Stomach (tissue), 9 donors: Measurements from ENCODE around the gene PRPF6. TPM values are rescaled to one million over a fixed set of nuclear protein-coding genes. Genes with fewer than 3 reads are reported as not detected.

Source experiments
- DNase-seq, 2 donors: peaks; one replicate each; pipeline versions ENCODE4 v3.0.0 to v3.0.0-alpha.2; 2013 to 2019
- H3K27ac ChIP-seq, 5 donors: fragments of 200-600 bp in 4 of 5; sonication (generic) in 4 of 5; one replicate each; pipeline ENCODE4 v1.5.1; 2013 to 2019; ENCODE audit warnings: mild to moderate bottlenecking in 1 of 5, moderate library complexity in 1 of 5
- H3K27me3 ChIP-seq, 3 donors: fragments of 200-600 bp; sonication (generic); one replicate each; pipeline ENCODE4 v1.5.1; 2017 to 2019; ENCODE audit warnings: mixed run types in 1 of 3
- H3K36me3 ChIP-seq, 4 donors: fragments of 200-600 bp; sonication (generic); 1 replicate in 3 of 4; 2 replicates in 1 of 4; pipeline ENCODE4 v1.5.1; 2016 to 2019
- H3K4me1 ChIP-seq, 4 donors: fragments of 200-600 bp; sonication (generic); one replicate each; pipeline ENCODE4 v1.5.1; 2016 to 2019
- H3K4me3 ChIP-seq, 4 donors: fragments of 200-600 bp; sonication (generic) in 3 of 4; one replicate each; pipeline ENCODE4 v1.5.1; 2016 to 2019; ENCODE audit warnings: mild to moderate bottlenecking in 1 of 4
- H3K9me3 ChIP-seq, 4 donors: fragments of 200-600 bp; sonication (generic); one replicate each; pipeline ENCODE4 v1.5.1; 2016 to 2019
- CTCF ChIP-seq, 7 experiments: fragments of 450-650 bp in 4 of 7; fragments of 200-600 bp in 3 of 7; sonication (generic) in 3 of 7; IDR thresholded peaks; one replicate each; pipeline ENCODE4 v1.5.1; 2016 to 2019; ENCODE audit warnings: antibody characterized with exemption in 7 of 7, control low read depth in 2 of 7, mild to moderate bottlenecking in 1 of 7
- EP300 ChIP-seq: sonication (generic); formaldehyde crosslinking; IDR thresholded peaks from one replicate; pipeline ENCODE4 v1.6.1; 2017; ENCODE audit warnings: antibody characterized with exemption
- POLR2A ChIP-seq, 4 donors: fragments of 450-650 bp; IDR thresholded peaks; one replicate each; pipeline ENCODE4 v1.6.1; 2016; ENCODE audit warnings: antibody characterized with exemption in 4 of 4, control low read depth in 2 of 4, mild to moderate bottlenecking in 1 of 4, moderate library complexity in 1 of 4
- POLR2AphosphoS5 ChIP-seq, 3 donors: sonication (generic); formaldehyde crosslinking; IDR thresholded peaks; one replicate each; pipeline ENCODE4 v1.6.1; 2016; ENCODE audit warnings: antibody characterized with exemption in 3 of 3
- WGBS, 5 donors: extraction: QIAGEN DNeasy Blood & Tissue Kit in 3 of 5; methylation state at CpG; one replicate each; pipeline versions ENCODE4 v1.1.5 to v1.1.7; 2013 to 2018; 5-methylcytosine and 5-hydroxymethylcytosine counted together
- intact Hi-C: fragments of 100-400 bp; cut with DNase I; formaldehyde crosslinking; loops from one replicate; pipeline ENCODE4 v1.15.1; 2023; ENCODE audit warnings: low total_unique reads
- polyA plus RNA-seq, 3 donors: library from polyadenylated mRNA; stranded (reverse); fragments of 200-250 nt; gene quantifications; one replicate each; pipeline ENCODE4 v1.2.3, GENCODE V29; 2013
- total RNA-seq, 5 donors: library from RNA; depleted of rRNA; stranded (reverse); fragments of >200 nt; gene quantifications; one replicate each; pipeline versions ENCODE4 v1.1.0 to v1.2.3, GENCODE V29; 2014 to 2016
- donor health status: healthy with polysubstance abuse.
- donor health status: Bipolar disorder and iron deficiency.
- donor health status: healthy.

The PRPF6 gene
- total and polyA plus RNA-seq, 8 donors: 27.0 to 67.4 (median 39.6) TPM

- no peaks in the 10 kb centered on the region for H3K9me3 ChIP-seq
- no peak for TF ChIP-seq EP300
- TF ChIP-seq POLR2AphosphoS5 (IDR thresholded peaks at IDR 0.05): no peak
- TF ChIP-seq CTCF (IDR thresholded peaks at IDR 0.05): no peak
- no peak for TF ChIP-seq POLR2A (IDR thresholded peaks at IDR 0.05)
- H3K4me3 ChIP-seq: no peak overlapping the region
- WGBS, 5 donors: 78 to 91% (median 80%) methylated on average over 6 of the region's 6 CpGs
- intact Hi-C loops: no loop called here
- no peak for DNase-seq
- H3K27me3 ChIP-seq: no peaks in the 10 kb centered on the region
- peaks cover 0 to 18% (median 14%) of the 10 kb centered on the region in 4 donors for H3K36me3 ChIP-seq
- peaks cover 31 to 53% (median 36%) of the 10 kb centered on the region in 4 donors for H3K4me1 ChIP-seq
- H3K27ac ChIP-seq: no peak overlapping the region
These were observed 86.2 kb downstream of the PRPF6 start for GRCh38 chr20:64067005-64067632.

GRCh38 chr20:64067733-64068307 is 86.9 kb downstream of the PRPF6 start:
- Histone ChIP-seq H3K4me3 (no peak overlapping the region), H3K27ac (no peak overlapping the region), H3K9me3 (no peaks in the 10 kb centered on the region), H3K36me3 (peaks cover 0 to 25% (median 21%) of the 10 kb centered on the region in 4 donors), H3K4me1 (peaks cover 25 to 46% (median 29%) of the 10 kb centered on the region in 4 donors), H3K27me3 (no peaks in the 10 kb centered on the region)
- TF ChIP-seq POLR2A (IDR thresholded peaks at IDR 0.05) (no peak), POLR2AphosphoS5 (IDR thresholded peaks at IDR 0.05) (no peak), CTCF (IDR thresholded peaks at IDR 0.05) (no peak), EP300 (no peak)
- 58 to 81% (median 76%) methylated on average over 9 to 12 of the region's 12 CpGs for WGBS, 5 donors
- no peak for DNase-seq
- intact Hi-C loops: no loop called here

- WGBS, 5 donors: 74 to 80% (median 76%) methylated on average over 9 to 12 of the region's 12 CpGs
- H3K4me1 ChIP-seq: peaks cover 22 to 43% (median 25%) of the 10 kb centered on the region in 4 donors
- peaks cover 4 to 33% (median 29%) of the 10 kb centered on the region in 4 donors for H3K36me3 ChIP-seq
- TF ChIP-seq POLR2AphosphoS5 (IDR thresholded peaks at IDR 0.05) (no peak), CTCF (IDR thresholded peaks at IDR 0.05) (no peak), POLR2A (IDR thresholded peaks at IDR 0.05) (no peak), EP300 (no peak)
- intact Hi-C loops: no loop called here
- no peak for DNase-seq
- H3K27me3 ChIP-seq: no peaks in the 10 kb centered on the region
- no peak overlapping the region for H3K27ac ChIP-seq
- no peaks in the 10 kb centered on the region for H3K9me3 ChIP-seq
- H3K4me3 ChIP-seq: no peak overlapping the region
These were observed 87.7 kb downstream of the PRPF6 start for GRCh38 chr20:64068386-64069208.

GRCh38 chr20:64069209-64069613 is 88.3 kb downstream of the PRPF6 start:
- 83 to 95% (median 90%) methylated on average over 18 to 20 of the region's 20 CpGs for WGBS, 5 donors
- Histone ChIP-seq H3K4me3 (no peak overlapping the region), H3K27ac (no peak overlapping the region), H3K27me3 (no peaks in the 10 kb centered on the region), H3K4me1 (peaks cover 16 to 37% (median 19%) of the 10 kb centered on the region in 4 donors), H3K9me3 (no peaks in the 10 kb centered on the region), H3K36me3 (peaks cover 11 to 39% (median 35%) of the 10 kb centered on the region in 4 donors)
- TF ChIP-seq POLR2AphosphoS5 (IDR thresholded peaks at IDR 0.05) (no peak), EP300 (no peak), CTCF (IDR thresholded peaks at IDR 0.05) (no peak), POLR2A (IDR thresholded peaks at IDR 0.05) (no peak)
- intact Hi-C loops: no loop called here
- no peak for DNase-seq
